ENCODE results near the gene SPATA25.

DNA sequence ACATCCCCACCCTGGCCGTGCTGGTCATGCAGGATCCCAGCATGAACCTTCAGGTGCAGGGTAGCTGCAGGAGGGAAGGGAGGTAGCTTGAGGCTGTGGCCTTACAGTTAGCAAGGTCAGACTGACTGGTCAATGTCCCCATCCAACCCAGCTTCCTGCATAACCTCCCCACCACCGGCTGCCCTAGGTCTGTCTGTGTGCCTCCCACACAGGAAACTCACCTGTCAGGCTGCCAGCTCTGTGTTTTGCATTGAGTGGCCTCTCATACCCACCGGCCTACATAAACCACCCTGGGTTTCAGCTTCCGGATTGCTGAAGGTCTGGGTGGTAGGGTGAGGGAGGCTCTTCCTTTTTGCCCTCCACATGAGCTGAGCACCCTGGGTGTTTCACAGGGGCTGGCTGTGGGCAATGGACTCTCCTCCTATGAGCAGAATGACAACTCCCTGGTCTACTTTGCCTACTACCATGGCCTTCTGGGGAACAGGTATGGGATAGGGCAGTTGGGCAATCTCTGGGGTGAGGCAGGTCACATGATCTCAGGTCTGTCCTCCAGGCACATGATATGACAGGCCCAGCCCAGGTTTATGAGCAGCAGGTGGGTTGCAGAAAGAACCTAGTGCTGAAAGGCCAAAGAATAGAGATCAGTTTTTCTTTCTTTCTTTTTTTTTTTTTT, 5.5 kb upstream of the SPATA25 start:
- TF ChIP-seq, protein P1, sequence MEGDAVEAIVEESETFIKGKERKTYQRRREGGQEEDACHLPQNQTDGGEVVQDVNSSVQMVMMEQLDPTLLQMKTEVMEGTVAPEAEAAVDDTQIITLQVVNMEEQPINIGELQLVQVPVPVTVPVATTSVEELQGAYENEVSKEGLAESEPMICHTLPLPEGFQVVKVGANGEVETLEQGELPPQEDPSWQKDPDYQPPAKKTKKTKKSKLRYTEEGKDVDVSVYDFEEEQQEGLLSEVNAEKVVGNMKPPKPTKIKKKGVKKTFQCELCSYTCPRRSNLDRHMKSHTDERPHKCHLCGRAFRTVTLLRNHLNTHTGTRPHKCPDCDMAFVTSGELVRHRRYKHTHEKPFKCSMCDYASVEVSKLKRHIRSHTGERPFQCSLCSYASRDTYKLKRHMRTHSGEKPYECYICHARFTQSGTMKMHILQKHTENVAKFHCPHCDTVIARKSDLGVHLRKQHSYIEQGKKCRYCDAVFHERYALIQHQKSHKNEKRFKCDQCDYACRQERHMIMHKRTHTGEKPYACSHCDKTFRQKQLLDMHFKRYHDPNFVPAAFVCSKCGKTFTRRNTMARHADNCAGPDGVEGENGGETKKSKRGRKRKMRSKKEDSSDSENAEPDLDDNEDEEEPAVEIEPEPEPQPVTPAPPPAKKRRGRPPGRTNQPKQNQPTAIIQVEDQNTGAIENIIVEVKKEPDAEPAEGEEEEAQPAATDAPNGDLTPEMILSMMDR (optimal IDR thresholded peaks at IDR 0.05 in 1 of 3, IDR thresholded peaks at IDR 0.05 in 1 of 3, conservative IDR thresholded peaks at IDR 0.05 in 1 of 3; ENCODE audit: extremely low read depth in 1 of 3, insufficient read depth in 2 of 3, low read length in 3 of 3): no peak
- no peak for TF ChIP-seq EZH2 (IDR thresholded peaks at IDR 0.05; ENCODE audit: low read length)
